ENCODE measurements around the gene ARHGEF10L.

DNA sequence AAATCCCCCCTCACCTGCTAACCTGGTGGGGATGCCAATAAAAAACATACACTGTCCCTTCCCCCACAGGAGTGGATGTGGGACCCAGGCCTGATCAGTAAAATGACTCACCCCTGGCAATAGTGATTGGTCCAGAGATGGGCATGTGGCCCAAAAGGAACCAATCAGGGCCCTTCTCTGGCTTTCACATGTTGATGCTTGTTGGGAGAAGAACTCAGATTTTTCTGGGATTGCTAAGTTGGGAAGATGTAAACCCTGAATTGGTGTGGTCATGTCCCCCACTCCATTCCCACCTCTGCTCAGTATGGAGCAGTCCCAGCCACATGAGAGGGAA, 172.0 kb downstream of the ARHGEF10L start:
- TF ChIP-seq, protein P1, sequence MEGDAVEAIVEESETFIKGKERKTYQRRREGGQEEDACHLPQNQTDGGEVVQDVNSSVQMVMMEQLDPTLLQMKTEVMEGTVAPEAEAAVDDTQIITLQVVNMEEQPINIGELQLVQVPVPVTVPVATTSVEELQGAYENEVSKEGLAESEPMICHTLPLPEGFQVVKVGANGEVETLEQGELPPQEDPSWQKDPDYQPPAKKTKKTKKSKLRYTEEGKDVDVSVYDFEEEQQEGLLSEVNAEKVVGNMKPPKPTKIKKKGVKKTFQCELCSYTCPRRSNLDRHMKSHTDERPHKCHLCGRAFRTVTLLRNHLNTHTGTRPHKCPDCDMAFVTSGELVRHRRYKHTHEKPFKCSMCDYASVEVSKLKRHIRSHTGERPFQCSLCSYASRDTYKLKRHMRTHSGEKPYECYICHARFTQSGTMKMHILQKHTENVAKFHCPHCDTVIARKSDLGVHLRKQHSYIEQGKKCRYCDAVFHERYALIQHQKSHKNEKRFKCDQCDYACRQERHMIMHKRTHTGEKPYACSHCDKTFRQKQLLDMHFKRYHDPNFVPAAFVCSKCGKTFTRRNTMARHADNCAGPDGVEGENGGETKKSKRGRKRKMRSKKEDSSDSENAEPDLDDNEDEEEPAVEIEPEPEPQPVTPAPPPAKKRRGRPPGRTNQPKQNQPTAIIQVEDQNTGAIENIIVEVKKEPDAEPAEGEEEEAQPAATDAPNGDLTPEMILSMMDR (IDR thresholded peaks at IDR 0.05) = no peak
- no peak for TF ChIP-seq POLR2A (IDR thresholded peaks at IDR 0.05)
